PFSK-1 (cell line): ENCODE results near the gene PPA1.

Experiments used
- POLR2AphosphoS5 ChIP-seq: IDR thresholded peaks from 2 replicates; pipeline ENCODE4 v1.6.1; 2012; ENCODE audit warnings: low read depth, mild to moderate bottlenecking, control low read depth, low read length, moderate library complexity
- REST ChIP-seq, 2 experiments: IDR thresholded peaks; 2 replicates each; pipeline versions ENCODE4 v1.6.1 to v1.8.0; 2011 to 2012; ENCODE audit warnings: low read depth in 2 of 2, low read length in 2 of 2, control low read depth in 1 of 2, inconsistent platforms in 1 of 2, mild to moderate bottlenecking in 1 of 2, moderate library complexity in 1 of 2; ENCODE audit not compliant: insufficient read depth in 1 of 2
- SIN3A ChIP-seq: IDR thresholded peaks from 2 replicates; pipeline ENCODE4 v1.6.1; 2012; ENCODE audit warnings: mild to moderate bottlenecking, low read length, moderate library complexity, borderline replicate concordance; ENCODE audit not compliant: insufficient read depth
- TAF1 ChIP-seq: IDR thresholded peaks from 2 replicates; pipeline ENCODE4 v1.6.1; 2012; ENCODE audit warnings: low read length, control low read depth, borderline replicate concordance; ENCODE audit not compliant: insufficient read depth

GRCh38 chr10:70169011-70169410 lies 64.2 kb downstream of the PPA1 start:
- no peak for TF ChIP-seq POLR2AphosphoS5
- no peak for TF ChIP-seq TAF1
- no peak for TF ChIP-seq SIN3A
- no peak for TF ChIP-seq REST (IDR thresholded peaks at IDR 0.05; ENCODE audit: insufficient read depth in 1 of 2, low read depth in 2 of 2, low read length in 2 of 2)
